Hematopoietic multipotent progenitor cell treated with erythropoietin and hydrocortisone succinate and interleukin-3 and kit ligand, for 6 days (in vitro differentiated cells): ENCODE data around the gene PPP4R3A.
"Not testable (repeated sequence)": the region's sequence is repeated elsewhere in the genome, so short reads cannot be mapped to it uniquely, and the experiment has no call there.

Source experiments
- DNase-seq: peaks from one replicate; pipeline ENCODE4 v3.0.0-alpha.2; 2015

Gene PPP4R3A

DNA sequence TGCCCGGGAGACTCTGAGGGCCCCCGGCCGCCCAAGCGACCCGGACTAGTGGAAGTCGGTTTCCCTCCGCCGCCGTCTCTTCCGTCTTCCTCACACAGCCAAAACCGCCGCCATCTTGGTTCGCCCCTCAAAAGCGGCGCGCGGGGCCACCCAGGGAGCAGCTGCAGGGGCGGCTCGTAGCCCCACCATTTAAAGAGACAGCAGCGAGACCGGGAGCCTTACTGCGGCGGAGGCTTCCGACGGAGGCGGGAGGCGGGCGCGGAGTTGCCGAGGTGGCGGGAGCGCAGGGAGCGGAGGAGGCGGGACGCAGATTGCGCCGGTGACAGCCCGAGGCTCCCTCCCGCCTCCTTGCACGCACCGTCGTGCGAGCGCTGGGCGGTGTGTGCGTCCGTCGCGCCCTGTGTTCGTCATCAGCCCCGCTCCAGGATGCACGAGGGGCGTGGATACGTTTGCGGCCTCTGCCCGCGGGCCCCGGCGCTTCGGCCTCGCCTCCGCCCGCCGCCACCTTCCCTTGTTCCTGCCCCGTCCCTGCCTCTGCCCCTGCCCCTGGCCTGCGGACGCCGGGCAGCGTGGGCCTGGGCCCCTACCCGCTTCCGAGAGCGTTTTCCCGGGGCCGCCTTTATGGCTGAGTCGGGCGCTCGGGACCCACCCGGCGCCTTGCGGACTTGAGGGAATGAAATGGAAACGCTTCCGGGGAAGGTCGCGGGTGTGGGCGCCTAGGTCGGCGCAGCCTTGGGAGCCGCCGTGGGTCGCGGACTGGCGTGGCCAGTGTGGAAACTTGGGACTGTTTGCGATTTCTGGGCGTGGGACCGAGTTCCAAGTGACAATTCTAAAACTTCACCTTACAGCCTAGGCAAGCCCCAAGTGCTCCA lies at the start of gene PPP4R3A:
PPP4R3A (minus strand) TSS at position 140 of the 872 bp plus-strand sequence. CDS start 663 bp downstream, outside the sequence.
- DNase-seq = peak; percentile 96

DNA sequence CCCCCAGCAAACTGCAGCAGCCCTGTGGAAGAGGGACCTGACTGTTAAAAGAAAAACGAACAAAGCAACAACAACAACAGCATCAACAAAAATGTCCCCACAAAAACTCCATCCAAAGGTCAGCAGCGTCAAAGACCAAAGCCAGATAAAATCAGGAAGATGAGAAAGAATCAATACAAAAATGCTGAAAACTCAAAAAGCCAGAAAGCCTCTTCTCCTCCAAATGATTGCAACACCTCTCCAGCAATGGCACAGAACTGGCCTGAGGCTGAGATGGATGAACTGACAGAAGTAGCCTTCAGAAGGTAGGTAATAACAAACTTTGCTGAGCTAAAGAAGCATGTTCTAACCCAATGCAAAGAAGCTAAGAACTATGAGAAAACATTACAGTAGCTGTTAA lies 45.4 kb upstream of the PPP4R3A start:
- no peak for DNase-seq

DNA sequence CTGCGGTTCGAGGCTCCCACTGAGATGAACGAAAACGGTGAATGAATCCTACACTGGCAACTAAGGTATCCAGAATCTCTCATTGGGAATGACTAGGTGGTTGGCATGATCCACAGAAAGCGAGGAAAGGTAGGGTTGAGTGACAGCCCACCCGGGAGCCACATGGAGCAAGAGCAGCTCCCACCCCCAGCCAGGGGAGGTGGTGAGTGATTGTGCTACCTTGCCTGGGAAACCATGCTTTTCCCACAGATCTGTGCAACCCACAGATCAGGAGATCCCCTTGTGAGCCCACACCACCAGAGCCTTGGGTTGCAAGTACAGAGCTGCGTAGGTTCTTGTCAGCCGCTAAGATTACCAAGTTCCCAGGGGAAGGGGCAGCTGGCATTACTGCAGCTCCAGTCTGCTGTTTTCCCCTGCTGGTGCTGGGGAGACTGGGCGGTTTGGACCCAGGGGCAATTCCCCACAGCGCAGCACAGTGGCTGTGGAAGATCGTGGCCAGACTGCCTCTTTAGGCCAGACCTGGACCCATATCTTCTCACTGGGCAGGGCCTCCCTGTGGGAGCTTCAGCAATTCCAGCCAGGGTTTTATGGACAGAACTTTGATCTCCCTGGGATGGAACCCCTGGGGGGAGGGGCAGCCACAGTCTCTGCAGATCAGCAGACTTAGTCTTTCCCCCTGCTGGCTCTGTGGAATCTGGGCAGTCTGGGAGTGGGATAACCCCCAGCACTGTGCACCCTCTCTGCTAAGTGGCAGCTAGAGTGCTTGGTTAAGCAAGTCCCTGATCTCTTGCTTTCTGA lies 44.6 kb upstream of the PPP4R3A start:
- no peak for DNase-seq

DNA sequence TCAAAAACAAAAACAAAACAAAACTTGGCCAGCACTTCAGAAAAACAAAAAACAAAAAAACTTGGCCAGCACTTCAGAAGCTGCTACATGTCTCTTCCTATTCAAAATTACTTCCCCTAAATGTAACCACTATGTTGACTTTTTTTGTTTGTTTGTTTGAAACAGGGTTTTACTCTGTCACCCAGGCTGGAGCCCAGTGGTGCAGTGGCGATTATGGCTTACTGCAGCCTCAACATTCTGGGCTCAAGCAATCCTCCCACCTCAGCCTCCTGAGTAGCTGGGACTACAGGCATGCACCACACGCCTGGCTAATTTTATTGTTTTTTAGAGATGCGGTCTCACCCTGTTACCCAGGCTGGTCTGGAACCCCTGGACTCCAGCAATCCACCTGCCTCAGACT lies 38.0 kb upstream of the PPP4R3A start:
- no peak for DNase-seq

DNA sequence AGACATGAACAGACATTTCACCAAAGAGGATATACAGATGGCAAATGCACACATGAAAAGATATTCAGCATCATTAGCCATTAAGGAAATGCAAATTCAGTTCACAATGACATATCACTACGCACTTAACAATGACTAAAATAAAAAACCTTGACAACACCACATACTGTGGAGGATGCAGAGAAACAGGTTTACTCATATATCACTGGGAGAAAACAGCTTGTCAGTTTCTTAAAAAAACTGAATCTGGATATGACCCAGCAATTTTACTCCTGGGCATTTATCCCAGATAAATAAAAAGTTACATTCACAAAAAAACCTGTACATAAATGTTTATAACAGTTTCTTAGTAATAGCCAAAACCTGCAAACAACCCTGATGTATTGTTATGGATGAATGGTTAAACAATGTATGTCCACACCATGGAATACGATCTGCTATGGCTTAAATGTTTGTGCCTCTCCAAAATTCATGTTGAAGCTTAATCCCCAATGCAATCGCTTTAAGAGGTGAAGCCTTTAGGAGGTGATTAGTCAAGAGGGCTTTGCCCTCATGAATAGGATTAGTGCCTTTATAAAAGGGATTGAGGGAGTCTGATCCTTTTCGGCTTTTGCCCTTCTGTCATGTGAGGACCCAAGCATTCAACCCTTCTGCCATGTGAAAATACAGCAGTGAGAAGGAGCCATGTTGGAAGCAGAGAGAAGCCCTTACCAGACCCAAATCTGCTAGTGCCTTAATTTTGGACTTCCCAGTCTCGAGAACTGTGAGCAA lies 36.0 kb upstream of the PPP4R3A start:
- DNase-seq = no peak

DNA sequence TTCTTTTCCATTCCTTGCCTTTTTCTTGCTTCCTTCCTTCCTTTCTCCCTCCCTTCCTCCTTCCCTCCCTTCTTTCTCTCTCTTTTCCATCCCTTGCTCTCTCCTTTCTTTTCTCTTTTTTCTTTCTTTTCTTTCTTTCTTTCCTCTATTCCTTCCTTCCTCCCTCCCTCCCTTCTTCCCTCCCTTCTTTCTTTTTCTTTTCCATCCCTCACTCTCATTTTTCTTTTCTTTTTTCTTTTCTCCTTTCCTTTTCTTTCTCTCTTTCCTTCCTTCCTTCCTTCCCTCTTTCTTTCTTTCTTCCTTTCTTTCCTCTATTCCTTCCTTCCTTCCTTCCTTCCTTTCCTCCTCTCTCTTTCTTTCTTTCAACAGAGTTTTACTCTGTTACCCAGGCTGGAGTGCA lies 35.1 kb upstream of the PPP4R3A start:
- DNase-seq = no peak

DNA sequence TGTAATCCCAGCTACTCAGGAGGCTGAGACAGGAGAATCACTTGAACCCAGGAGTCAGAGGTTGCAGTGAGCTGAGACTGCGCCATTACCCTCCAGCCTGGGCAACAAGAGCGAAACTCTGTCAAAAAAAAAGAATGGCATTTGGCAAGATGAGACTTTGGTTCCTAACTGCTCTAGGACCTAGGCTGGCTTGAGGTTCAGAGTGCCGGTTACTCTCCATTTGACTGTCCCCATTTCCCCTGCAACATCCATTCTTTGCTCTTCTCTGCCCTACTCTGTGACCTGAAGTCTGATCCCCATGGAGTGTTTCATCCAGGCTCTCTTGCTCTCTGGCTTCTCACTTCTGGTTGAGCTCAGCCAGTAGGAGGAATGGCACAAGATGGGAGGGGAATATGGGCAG lies 26.2 kb upstream of the PPP4R3A start:
- DNase-seq = no peak

DNA sequence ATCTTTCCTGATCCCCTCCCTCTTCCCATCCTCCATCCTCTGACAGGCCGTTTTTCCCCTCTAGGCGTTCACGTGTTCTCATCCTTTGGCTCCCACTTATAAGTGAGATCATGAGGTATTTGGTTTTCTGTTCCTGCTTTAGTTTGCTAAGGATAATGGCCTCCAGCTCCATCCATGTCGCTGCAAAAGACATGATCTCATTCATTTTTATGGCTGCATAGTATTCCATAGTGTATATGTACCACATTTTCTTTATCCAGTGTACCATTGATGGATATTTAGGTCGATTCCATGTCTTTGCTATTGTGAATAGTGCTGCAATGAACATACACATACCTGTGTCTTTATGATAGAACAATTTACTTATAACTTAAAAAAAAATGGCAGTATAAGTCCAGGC lies 23.9 kb upstream of the PPP4R3A start:
- DNase-seq = not testable (repeated sequence)

DNA sequence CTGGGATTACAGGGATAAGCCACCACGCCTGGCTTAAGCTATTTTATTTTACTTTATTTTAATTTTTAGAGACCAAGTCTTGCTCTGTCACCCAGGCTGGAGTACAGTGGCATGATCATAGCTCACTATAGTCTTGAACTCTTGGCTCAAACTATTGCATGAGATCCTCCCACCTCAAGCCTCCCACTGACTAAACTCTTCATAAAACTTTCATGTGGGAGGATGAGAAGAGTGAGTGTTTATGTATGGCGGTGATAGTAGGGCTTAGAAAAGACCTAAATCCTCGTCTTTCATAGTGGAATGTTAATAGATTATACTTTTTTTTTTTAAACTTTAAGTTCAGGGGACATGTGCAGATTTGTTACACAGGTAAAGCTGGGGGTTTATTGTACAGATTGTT lies 23.5 kb upstream of the PPP4R3A start:
- no peak for DNase-seq

DNA sequence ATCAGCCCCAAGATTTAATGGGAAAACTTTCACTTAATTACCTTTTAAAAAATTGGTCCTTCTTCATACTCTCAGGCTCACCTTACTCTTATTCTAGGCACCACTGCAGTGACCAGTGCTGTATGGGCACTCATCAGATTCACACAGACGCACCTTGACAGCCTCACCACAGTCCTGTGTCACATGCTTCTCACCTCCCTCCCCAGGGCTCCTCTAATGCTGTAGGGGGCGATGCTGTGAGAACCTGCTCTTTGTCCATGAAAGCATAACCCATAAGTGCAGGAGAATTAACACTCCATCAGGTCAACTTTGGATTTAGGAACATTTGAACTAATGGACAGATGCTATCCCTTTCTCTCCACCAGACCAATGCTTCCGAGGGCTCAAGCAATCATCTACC lies 13.9 kb upstream of the PPP4R3A start:
- no peak for DNase-seq

DNA sequence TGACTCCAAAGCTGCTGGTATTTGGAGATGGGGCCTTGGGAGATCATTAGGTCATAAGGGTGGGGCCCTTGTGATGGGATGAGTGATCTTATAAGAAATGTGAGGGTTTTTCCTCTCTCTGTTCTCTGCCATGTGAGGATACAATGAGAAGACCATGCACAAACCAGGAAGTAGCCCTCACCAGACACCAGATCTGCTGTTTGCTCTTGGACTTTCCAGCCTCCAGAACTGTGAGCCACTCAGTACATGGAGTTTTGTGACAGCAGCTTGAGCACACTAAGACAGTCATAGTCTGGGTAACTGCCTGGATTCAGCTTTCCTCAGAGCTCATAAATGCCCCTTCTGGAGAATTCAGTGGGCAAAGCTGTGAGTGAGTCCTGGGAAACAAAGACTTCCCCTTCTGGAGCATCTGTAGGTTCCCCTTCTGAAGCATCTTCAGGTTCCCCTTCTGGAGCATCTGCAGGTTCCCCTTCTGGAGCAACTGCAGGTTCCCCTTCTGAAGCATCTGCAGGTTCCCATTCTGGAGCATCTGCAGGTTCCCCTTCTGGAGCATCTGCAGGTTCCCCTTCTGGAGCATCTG lies 11.0 kb upstream of the PPP4R3A start:
- no peak for DNase-seq

DNA sequence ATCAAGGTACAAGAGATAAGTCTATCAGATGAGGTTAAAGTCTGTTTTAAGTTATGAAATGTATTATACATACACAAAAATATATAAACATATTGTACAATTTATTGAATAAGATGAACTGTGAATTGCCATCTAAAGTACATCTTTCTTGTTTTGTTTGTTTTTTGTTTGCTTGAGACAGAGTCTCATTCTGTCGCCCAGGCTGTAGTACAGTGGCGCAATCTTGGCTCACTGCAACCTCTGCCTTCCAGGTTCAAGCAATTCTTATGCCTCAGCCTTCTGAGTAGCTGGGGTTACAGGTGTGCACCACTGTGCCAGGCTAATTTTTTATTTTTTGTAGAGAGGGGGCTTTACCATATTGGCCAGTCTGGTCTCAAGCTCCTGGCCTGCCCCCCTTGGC lies 10.0 kb upstream of the PPP4R3A start:
- DNase-seq = no peak

DNA sequence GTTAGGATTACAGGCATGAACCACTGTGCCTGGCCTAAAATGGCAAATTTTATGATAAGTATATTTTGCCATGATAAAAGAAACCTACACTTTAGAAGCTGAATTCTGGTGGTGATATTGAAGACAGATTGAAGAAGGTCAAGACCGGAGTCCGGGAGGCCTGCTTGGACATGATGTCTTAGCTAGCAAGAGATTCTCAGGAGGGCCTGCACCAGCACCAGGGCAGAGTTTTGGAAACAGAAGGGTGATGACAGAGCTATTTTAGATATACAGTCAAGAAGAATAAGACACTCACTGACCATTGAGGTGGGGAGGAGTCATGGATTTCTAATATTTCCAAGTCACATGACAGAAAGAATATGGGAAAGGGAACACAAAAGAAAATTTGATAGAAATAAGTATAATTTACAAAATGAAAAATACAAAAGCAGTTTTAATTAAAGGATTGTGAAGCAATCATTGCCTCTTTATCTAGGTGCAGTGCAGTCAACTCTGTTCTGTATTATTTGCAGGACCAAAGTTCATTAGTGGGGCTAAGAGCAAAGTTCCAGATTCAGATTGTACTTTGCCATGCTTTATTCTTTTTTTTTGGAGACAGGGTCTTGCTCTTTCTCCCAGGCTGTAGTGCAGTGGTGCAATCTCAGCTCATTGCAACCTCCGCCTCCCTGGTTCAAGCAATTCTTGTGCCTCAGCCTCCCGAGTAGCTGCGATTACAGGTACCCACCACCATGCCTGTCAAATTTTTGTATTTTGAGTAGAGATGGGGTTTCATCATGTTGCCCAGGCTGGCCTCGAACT lies 9.3 kb upstream of the PPP4R3A start:
- no peak for DNase-seq

DNA sequence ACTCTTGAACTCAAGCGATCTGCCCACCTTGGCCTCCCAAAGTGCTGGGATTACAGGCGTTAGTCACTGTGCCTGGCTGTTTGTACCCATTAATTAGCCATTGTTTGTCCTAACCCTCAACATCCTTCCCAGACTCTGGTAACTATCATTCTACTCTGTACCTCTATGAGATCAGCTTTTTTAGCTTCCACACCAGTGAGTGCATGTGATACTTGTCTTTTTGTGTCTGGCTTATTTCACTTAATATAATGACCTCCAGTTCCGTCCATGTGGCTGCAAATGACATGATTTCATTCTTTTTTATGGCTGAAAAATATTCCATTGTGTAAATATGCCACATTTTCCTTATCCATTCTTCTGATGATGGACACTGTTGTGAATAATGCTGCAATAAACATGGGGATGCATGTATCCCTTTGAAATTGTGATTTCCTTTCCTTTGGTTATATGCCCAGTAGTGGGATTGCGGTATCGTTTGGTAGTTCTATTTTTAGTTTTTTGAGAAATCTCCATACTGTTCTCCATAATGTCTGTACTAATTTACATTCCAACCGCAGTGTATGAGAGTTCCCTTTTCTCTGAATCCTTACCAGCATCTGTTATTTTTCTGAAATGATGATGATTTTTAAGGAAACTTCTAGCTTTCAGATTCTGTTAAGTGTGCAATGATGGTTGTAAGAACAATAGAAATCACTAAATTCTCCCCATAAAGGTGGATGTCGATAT lies 6.7 kb upstream of the PPP4R3A start:
- DNase-seq = no peak

DNA sequence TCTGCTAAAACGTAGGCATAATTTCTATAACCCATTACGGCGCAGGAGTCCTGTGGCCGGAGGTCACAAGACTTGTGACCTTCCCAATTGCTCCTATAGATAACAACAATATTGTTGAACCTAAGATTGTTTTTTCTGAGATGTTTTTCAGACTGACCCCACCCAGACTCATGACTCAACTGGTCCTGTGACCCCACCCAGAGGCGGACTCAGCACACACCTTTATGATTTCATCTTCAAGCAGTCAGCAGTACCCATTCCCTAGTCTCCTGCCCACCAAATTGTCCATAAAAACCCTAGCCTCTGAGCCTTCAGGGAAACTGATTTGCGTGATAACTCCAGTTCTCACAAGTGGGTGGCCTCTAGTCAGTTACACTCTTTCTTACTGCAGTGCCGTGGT lies 5.9 kb upstream of the PPP4R3A start:
- DNase-seq = no peak

DNA sequence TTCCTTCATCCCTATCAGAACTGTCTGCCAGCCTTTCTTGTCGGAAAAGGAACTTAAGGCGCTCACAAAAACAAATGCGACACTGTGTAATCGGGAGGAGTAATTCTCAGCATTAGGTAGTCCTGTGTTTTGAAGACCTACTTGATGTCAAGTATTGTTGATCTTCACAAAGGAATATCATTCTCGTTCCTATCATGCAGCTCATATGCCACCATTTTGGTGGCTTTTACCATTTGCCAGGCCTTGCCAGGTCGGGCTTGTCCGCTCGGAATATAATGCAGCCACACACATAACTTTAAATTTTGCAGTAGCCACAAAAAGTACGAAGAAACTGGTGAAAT lies 903 bp upstream of the PPP4R3A start:
- peak; percentile 65 for DNase-seq

DNA sequence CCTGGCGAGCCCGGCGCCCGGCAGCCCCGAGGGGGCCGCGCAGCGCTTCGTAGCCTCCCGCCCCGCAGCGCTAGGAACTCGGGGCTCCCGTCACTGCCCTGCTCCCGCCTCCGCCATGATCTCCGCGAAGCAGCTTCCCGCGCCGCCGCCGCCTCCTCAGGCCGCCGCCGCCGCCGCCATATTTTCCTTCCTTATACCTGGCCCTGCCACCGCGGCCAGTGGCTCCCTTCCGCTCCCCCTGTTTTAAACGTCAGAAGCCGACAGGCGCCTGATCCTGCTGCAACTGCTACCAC lies 286 bp downstream of the PPP4R3A start:
- DNase-seq = no peak

DNA sequence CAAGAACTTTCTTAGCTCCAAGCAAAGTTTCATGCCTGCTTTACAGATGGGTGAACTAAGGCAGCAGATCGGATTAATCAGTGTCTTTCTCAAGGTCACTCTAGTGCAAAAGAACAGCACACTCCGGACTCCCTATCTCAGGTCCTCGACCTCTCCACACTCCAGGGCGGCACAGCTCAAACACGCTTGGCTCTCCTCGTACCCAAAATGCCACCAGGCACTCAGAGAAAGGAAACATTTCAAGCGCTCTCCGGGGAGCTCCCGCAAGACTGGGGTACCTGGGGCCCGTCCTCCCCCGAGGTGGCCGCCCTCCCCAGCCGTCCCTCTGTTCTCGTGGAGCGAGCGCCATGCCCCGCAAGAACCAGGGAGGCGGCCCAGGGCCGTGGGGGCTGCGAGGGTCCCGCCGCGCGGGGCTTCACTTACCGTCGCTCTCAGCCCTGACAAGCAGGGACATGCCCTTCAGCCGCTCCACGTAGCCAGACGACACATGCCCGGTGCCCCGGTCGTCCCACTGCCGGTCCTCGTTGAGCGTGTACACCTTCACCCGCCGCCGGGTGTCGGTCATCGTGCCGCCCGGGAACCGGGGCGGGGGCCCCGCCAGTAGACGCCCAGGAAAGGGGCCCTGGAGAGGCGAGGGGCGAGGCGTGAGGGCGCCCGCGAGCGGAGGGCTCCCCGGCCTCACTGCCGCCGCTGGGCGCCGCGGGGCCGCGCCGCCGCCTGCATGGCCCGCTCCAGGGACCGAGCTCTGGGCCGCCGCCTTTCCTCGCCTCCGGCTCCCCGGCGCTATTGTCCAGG lies 830 bp downstream of the PPP4R3A start:
- peak; percentile 59 for DNase-seq

DNA sequence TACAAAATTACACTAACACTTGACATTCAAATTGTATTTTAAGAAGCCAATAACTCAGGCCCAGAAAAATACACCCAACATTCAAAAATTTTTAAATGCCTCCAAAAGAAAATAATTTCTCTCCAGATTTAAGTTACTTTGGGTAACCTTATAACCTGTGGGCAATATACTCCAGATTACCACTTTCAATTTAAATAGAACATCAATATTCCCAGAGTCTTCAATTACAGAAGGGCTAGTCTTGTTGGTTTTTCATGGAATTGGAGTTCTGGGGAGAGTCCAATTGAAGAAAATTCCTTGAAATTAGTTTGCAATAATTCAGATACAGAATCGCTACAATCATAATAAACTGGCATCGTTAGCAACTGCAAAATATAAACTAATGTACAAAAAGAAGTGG lies 2.0 kb downstream of the PPP4R3A start:
- DNase-seq = no peak

DNA sequence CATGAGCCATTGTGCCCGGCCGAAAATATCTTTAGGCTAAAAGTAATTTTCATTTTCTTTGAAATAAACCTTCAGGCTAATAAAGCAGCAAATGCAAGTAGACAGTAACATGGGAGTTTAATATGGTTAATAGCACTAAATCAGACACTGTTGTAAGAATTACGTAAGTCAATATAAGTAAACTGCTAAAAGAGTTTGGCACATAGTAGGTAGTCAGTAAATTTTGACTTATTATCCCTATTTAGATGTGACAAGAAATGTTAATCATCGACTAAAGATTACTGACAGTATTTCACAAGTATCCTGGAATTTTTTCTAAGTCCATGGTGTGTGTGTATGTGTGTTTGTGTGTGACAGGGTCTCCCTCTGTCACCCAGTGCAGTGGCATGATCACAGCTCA lies 3.9 kb downstream of the PPP4R3A start:
- DNase-seq = no peak

DNA sequence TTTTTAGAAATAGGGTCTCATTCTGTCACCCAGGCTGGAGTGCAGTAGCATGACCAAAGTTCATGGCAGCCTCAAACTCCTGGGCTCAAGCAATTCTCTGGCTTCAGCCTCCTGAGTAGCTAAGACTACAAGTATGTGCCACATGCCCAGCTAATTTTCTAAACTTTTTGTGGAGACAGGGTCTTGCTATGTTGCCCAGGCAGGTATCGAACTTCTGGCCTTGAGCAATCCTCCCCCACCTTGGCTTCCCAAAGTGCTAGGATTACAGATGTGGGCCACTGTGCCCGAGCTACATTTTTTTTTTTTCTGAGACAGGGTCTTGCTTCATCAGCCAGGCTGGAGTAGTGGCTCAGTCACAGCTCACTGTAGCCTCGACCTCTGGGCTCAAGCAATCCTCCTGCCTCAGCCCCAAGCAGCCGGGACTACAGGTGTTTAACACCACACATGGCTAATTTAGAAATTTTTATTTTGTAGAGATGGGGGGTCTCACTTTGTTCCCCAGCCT lies 7.1 kb downstream of the PPP4R3A start:
- DNase-seq = no peak
